OCI-LY3 (cell line): Measurements from ENCODE around the gene FAM110D.

Source experiments
- H2AFZ ChIP-seq: fragments of 200-600, 300-600 bp; shearing (Covaris generic); 2 replicates; pipeline ENCODE4 v1.6.0; 2014; ENCODE audit warnings: antibody characterized with exemption, low read depth, low read length
- H3K27ac ChIP-seq: fragments of 200-600, 300-600 bp; sonication (generic); 2 replicates; pipeline ENCODE4 v1.5.1; 2014; ENCODE audit warnings: mild to moderate bottlenecking, low read length, moderate library complexity, mixed read lengths
- H3K27me3 ChIP-seq: fragments of 200-600, 300-600 bp; sonication (generic); 2 replicates; pipeline ENCODE4 v1.6.1; 2014; ENCODE audit warnings: low read depth, low read length, mixed read lengths
- H3K36me3 ChIP-seq: fragments of 200-600, 300-600 bp; sonication (generic); replicated peaks from 2 replicates; pipeline ENCODE3; 2014; ENCODE audit warnings: low read depth, low read length, mixed read lengths
- H3K4me1 ChIP-seq: fragments of 300-600, 200-600 bp; sonication (generic); 2 replicates; pipeline ENCODE4 v1.6.1; 2014; ENCODE audit warnings: low read length, mixed read lengths
- H3K4me2 ChIP-seq: fragments of 200-600, 300-600 bp; sonication (generic); 2 replicates; pipeline ENCODE4 v1.6.1; 2014; ENCODE audit warnings: low read length, mixed read lengths
- H3K4me3 ChIP-seq: fragments of 300-600, 200-600 bp; sonication (generic); 2 replicates; pipeline ENCODE4 v1.5.1; 2014; ENCODE audit warnings: antibody characterized with exemption, mild to moderate bottlenecking, low read length, moderate library complexity
- H3K79me2 ChIP-seq: fragments of 300-600, 200-600 bp; shearing (Covaris generic); 2 replicates; pipeline ENCODE4 v1.6.1; 2014; ENCODE audit warnings: mild to moderate bottlenecking, low read length, mixed read lengths
- H3K9ac ChIP-seq: fragments of 300-600, 200-600 bp; shearing (Covaris generic); 2 replicates; pipeline ENCODE4 v1.6.0; 2014; ENCODE audit warnings: mild to moderate bottlenecking, low read length, moderate library complexity
- H3K9me3 ChIP-seq: fragments of 200-600, 300-600 bp; shearing (Covaris generic); 2 replicates; pipeline ENCODE4 v1.6.1; 2014; ENCODE audit warnings: low read length, mixed read lengths; ENCODE audit not compliant: insufficient read depth
- H4K20me1 ChIP-seq: fragments of 200-600, 300-600 bp; sonication (generic); 2 replicates; pipeline ENCODE4 v1.6.1; 2016; ENCODE audit warnings: low read length, mixed read lengths; ENCODE audit not compliant: insufficient read depth
- EZH2phosphoT487 ChIP-seq: fragments of 200-600 bp; shearing (Covaris generic); IDR thresholded peaks from 2 replicates; pipeline ENCODE4 v1.6.1; 2018; ENCODE audit warnings: antibody characterized with exemption, mixed run types, low read depth
- TF ChIP-seq, protein P1 (sequence below): fragments of 200-600, 300-600 bp; sonication (generic); IDR thresholded peaks from 2 replicates; pipeline ENCODE4 v1.5.1; 2014; ENCODE audit warnings: antibody characterized with exemption, low read length, low read depth

FAM110D gene

GRCh38 chr1:26127235-26128163 is 31.4 kb upstream of the FAM110D start:
- Histone ChIP-seq H3K4me3 (no peak overlapping the region), H3K79me2 (no peaks in the 10 kb centered on the region), H3K9ac (no peak overlapping the region), H3K9me3 (no peaks in the 10 kb centered on the region), H4K20me1 (no peaks in the 10 kb centered on the region), H2AFZ (no peak overlapping the region), H3K27ac (no peak overlapping the region), H3K27me3 (no peaks in the 10 kb centered on the region), H3K4me1 (no peaks in the 10 kb centered on the region), H3K36me3 (no peaks in the 10 kb centered on the region), H3K4me2 (no peak overlapping the region)
- TF ChIP-seq EZH2phosphoT487 = no peak
- TF ChIP-seq, protein P1, sequence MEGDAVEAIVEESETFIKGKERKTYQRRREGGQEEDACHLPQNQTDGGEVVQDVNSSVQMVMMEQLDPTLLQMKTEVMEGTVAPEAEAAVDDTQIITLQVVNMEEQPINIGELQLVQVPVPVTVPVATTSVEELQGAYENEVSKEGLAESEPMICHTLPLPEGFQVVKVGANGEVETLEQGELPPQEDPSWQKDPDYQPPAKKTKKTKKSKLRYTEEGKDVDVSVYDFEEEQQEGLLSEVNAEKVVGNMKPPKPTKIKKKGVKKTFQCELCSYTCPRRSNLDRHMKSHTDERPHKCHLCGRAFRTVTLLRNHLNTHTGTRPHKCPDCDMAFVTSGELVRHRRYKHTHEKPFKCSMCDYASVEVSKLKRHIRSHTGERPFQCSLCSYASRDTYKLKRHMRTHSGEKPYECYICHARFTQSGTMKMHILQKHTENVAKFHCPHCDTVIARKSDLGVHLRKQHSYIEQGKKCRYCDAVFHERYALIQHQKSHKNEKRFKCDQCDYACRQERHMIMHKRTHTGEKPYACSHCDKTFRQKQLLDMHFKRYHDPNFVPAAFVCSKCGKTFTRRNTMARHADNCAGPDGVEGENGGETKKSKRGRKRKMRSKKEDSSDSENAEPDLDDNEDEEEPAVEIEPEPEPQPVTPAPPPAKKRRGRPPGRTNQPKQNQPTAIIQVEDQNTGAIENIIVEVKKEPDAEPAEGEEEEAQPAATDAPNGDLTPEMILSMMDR = no peak

- no peak overlapping the region for H3K27ac ChIP-seq
- H3K36me3 ChIP-seq = no peaks in the 10 kb centered on the region
- no peak overlapping the region for H3K4me3 ChIP-seq
- no peak overlapping the region for H3K4me2 ChIP-seq
- H2AFZ ChIP-seq = no peak overlapping the region
- H3K79me2 ChIP-seq = no peaks in the 10 kb centered on the region
- H3K9me3 ChIP-seq = no peaks in the 10 kb centered on the region
- H4K20me1 ChIP-seq = no peaks in the 10 kb centered on the region
- TF ChIP-seq EZH2phosphoT487 = no peak
- TF ChIP-seq, protein P1 = no peak
- no peaks in the 10 kb centered on the region for H3K27me3 ChIP-seq
- no peaks in the 10 kb centered on the region for H3K4me1 ChIP-seq
- no peak overlapping the region for H3K9ac ChIP-seq
Observed at GRCh38 chr1:26129778-26130177, 29.1 kb upstream of the FAM110D start.

- H3K4me3 ChIP-seq = no peak overlapping the region
- no peaks in the 10 kb centered on the region for H3K27me3 ChIP-seq
- no peak overlapping the region for H3K9ac ChIP-seq
- no peaks in the 10 kb centered on the region for H3K36me3 ChIP-seq
- TF ChIP-seq EZH2phosphoT487 = no peak
- TF ChIP-seq, protein P1 = no peak
- H4K20me1 ChIP-seq = no peaks in the 10 kb centered on the region
- H2AFZ ChIP-seq = no peak overlapping the region
- H3K9me3 ChIP-seq = no peaks in the 10 kb centered on the region
- H3K79me2 ChIP-seq = no peaks in the 10 kb centered on the region
- H3K27ac ChIP-seq = no peak overlapping the region
- no peak overlapping the region for H3K4me2 ChIP-seq
- no peaks in the 10 kb centered on the region for H3K4me1 ChIP-seq
Observed at GRCh38 chr1:26130695-26131094, 28.2 kb upstream of the FAM110D start.

DNA sequence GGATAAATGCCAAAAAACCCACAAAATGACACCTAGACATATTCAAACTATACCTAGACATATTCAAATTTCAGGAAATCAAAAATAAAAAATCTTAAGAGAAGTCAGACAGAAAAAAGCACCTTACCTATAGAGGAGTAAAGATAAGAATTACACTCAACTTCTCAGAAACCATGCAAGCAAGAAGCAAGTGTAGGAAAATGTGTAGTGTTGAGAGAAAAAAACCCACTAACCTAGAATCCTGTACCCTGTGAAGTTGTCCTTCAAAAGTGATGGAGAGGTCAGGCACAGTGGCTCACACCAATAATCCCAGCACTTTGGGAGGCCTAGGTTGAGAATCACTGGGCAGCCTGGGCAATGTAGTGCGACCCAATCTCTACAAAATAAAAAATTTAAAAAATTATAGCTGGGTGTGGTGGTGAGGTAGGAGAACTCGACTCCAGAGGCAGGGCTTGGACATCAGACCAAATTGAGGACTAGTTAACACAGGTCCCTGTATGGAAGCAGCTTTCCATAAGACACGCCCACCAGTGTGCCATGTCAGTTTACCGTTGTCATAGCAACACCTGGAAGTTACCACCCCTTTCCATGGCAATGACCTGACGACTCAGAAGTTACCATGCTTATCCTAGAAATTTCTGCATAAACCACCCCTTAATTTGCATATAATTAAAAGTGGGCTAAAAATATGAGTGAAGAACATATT is 26.6 kb upstream of the FAM110D start:
- H3K9me3 ChIP-seq = no peaks in the 10 kb centered on the region
- no peak overlapping the region for H3K4me2 ChIP-seq
- no peak overlapping the region for H2AFZ ChIP-seq

More for the DNA sequence above, 26.6 kb upstream of the FAM110D start:
- H3K9ac ChIP-seq = no peak overlapping the region
- H3K4me1 ChIP-seq = no peaks in the 10 kb centered on the region
- no peak overlapping the region for H3K4me3 ChIP-seq
- no peaks in the 10 kb centered on the region for H4K20me1 ChIP-seq
- H3K27ac ChIP-seq = no peak overlapping the region
- H3K27me3 ChIP-seq = no peaks in the 10 kb centered on the region
- H3K36me3 ChIP-seq = no peaks in the 10 kb centered on the region
- no peaks in the 10 kb centered on the region for H3K79me2 ChIP-seq
- TF ChIP-seq, protein P1 = no peak
